Immature natural killer cell (primary cell): ENCODE measurements around the gene NTRK1. TPM values are rescaled to one million over a fixed set of nuclear protein-coding genes. Genes with fewer than 3 reads are reported as not detected.
A peak's percentile ranks its signal among the peaks of the same experiment; 100 is the strongest.

Source experiments
- DNase-seq, 3 donors: peaks; one replicate each; pipeline ENCODE4 v3.0.0; 2022; ENCODE audit warnings: mixed read lengths in 1 of 3
- H3K27ac Mint-ChIP-seq, 6 donors: one replicate each; pipeline ENCODE4 v1.8.0; 2020; ENCODE audit warnings: mixed read lengths in 6 of 6, mild to moderate bottlenecking in 5 of 6, inconsistent platforms in 4 of 6, moderate library complexity in 3 of 6
- H3K27me3 Mint-ChIP-seq, 3 donors: one replicate each; pipeline ENCODE4 v1.8.0; 2020 to 2021; ENCODE audit warnings: low read depth in 3 of 3, mild to moderate bottlenecking in 3 of 3, mixed read lengths in 3 of 3, moderate library complexity in 3 of 3, inconsistent platforms in 1 of 3
- H3K36me3 Mint-ChIP-seq, 3 donors: one replicate each; pipeline ENCODE4 v1.8.0; 2020; ENCODE audit warnings: mixed read lengths in 3 of 3, inconsistent platforms in 2 of 3, mild to moderate bottlenecking in 2 of 3
- H3K4me1 Mint-ChIP-seq, 2 donors: one replicate each; pipeline ENCODE4 v1.8.0; 2020; ENCODE audit warnings: inconsistent platforms in 2 of 2, mild to moderate bottlenecking in 2 of 2, mixed read lengths in 2 of 2, moderate library complexity in 1 of 2
- H3K4me3 Mint-ChIP-seq, 5 donors: one replicate each; pipeline ENCODE4 v1.8.0; 2020; ENCODE audit warnings: mild to moderate bottlenecking in 5 of 5, mixed read lengths in 5 of 5, inconsistent platforms in 3 of 5, moderate library complexity in 3 of 5
- H3K9me3 Mint-ChIP-seq, 6 donors: one replicate each; pipeline ENCODE4 v1.8.0; 2020; ENCODE audit warnings: mild to moderate bottlenecking in 6 of 6, mixed read lengths in 6 of 6, inconsistent platforms in 4 of 6, moderate library complexity in 3 of 6
- polyA plus RNA-seq, 3 donors: library from polyadenylated mRNA; unstranded; fragments of 300-500 nt; fragmentation: Illumina TruSeq; gene quantifications; one replicate each; pipeline ENCODE4 v1.2.3, GENCODE V29; 2021

The NTRK1 gene
- polyA plus RNA-seq: under 1 TPM in 1 of 3 donors, not detected in 2; 0.71 TPM

DNA sequence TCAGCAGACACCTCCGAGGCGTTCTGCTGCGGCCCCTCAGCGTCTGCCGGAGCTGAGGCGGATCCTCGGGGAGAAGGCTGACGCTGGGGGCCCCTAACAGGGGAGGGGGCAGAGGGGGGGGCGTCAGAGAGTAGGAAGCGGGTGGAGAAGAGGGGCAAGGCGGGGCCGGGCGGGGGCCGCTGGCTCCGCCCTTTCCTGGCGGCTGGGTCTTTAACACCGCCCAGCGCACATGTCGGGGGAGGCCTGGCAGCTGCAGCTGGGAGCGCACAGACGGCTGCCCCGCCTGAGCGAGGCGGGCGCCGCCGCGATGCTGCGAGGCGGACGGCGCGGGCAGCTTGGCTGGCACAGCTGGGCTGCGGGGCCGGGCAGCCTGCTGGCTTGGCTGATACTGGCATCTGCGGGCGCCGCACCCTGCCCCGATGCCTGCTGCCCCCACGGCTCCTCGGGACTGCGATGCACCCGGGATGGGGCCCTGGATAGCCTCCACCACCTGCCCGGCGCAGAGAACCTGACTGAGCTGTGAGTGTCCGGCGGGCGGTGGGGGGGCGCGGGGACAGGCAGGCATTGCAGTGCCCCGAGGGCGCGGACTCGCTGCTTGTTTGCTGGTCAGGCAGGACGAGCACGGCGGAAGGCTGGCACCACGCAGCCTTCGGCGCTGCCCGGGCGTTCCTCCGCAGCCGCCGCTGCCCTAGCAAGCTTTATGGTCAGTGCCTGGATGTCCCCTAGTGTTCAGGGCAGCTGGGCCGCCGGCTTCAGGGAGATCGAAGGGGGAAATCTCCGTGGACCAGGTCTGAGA lies at the start of gene NTRK1:
NTRK1 (plus strand) TSS at position 238 of the 796 bp plus-strand sequence; CDS start at position 308, 70 bp downstream.
- H3K4me3 Mint-ChIP-seq: peak within 1 kb of the TSS; percentile 80 to 90 (median 88)
- DNase-seq: peak; percentile 49 to 60 (median 58)
- no peaks in the 10 kb centered on the region for H3K9me3 Mint-ChIP-seq
- peak within 1 kb of the TSS in 4 of 6 donors; percentile 36 to 81 (median 48) for H3K27ac Mint-ChIP-seq
- H3K4me1 Mint-ChIP-seq: peaks cover 18 to 27% of the 10 kb centered on the region in 2 donors
- peaks cover 18 to 25% (median 18%) of the 10 kb centered on the region in 3 donors for H3K27me3 Mint-ChIP-seq
- peaks cover 0 to 4% (median 0%) of the 10 kb centered on the region in 3 donors for H3K36me3 Mint-ChIP-seq

- H3K4me1 Mint-ChIP-seq: peaks cover 92 to 98% of the 10 kb centered on the region in 2 donors
- H3K36me3 Mint-ChIP-seq: peaks cover 34 to 63% (median 36%) of the 10 kb centered on the region in 3 donors
- DNase-seq: peak in 1 of 3 donors; percentile 21
- H3K9me3 Mint-ChIP-seq: no peaks in the 10 kb centered on the region
- H3K27ac Mint-ChIP-seq: peak overlapping the region; percentile 98 to 100 (median 100)
- peaks cover 28 to 70% (median 58%) of the 10 kb centered on the region in 3 donors for H3K27me3 Mint-ChIP-seq
- H3K4me3 Mint-ChIP-seq: peak overlapping the region; percentile 84 to 96 (median 94)
Observed at GRCh38 chr1:156811168-156811567, 49.5 kb upstream of the NTRK1 start.

DNA sequence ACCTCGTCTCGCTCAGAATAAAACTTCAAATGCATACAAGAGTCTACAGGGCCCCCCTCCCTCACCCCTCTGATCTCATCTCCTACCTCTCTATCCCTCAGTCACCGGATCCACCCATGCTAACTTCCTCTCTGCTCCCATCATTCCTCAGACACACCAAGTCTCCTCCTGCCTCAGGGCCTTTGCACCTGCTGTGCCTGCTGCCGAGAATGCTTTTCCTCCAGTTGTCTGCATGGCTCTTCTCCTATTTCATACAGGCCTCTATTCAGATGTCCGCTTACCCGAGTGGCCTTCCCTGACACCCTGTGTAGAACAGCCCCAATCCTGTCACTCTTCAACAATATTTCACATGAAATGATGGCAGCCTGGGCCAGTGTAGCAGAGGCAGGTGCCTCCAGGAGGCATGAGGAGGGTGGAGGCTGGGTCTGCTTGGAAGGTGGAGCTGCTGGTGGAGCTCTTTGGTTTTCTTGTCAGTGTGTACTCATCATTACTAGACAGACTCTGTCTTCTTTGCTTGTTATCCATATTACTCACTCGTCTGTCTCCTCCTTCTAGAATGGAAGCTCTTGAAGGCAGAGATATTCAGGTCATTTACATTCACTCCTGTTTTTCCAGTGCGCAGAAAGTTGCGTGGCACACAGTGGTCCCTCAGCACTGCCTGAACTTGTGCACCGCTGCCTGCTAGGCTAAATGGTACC lies 48.2 kb upstream of the NTRK1 start:
- Mint-ChIP-seq H3K27me3 (peaks cover 35 to 81% (median 68%) of the 10 kb centered on the region in 3 donors), H3K36me3 (peaks cover 32 to 55% (median 32%) of the 10 kb centered on the region in 3 donors), H3K9me3 (no peaks in the 10 kb centered on the region), H3K4me1 (peaks cover 93 to 95% of the 10 kb centered on the region in 2 donors), H3K4me3 (peak overlapping the region; percentile 84 to 96 (median 94)), H3K27ac (peak overlapping the region; percentile 98 to 100 (median 100))
- peak in 1 of 3 donors; percentile 19 for DNase-seq

DNA sequence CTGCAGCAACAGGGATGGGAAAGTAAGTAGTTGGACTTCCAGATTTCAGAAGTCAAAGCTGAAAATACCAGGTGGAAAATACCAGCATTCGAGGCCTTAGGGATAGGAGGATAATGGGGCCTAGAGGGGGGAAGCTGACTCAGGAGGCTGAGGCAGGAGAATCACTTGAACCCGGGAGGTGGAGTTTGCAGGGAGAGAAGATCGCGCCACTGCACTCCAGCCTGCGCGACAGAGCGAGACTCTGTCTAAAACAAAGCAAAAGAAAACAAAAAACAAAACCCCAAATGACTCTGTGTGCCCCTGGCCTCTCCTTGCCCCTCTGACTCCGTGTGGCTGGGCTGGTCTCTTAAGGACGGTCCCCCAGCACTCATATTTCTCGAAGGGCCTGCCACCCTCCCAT lies 47.4 kb upstream of the NTRK1 start:
- Mint-ChIP-seq H3K36me3 (peaks cover 24 to 46% (median 32%) of the 10 kb centered on the region in 3 donors), H3K4me3 (peak overlapping the region; percentile 84 to 96 (median 94)), H3K4me1 (peaks cover 90 to 93% of the 10 kb centered on the region in 2 donors), H3K27ac (peak overlapping the region; percentile 98 to 100 (median 100)), H3K27me3 (peaks cover 35 to 80% (median 66%) of the 10 kb centered on the region in 3 donors), H3K9me3 (no peaks in the 10 kb centered on the region)
- no peak for DNase-seq

DNA sequence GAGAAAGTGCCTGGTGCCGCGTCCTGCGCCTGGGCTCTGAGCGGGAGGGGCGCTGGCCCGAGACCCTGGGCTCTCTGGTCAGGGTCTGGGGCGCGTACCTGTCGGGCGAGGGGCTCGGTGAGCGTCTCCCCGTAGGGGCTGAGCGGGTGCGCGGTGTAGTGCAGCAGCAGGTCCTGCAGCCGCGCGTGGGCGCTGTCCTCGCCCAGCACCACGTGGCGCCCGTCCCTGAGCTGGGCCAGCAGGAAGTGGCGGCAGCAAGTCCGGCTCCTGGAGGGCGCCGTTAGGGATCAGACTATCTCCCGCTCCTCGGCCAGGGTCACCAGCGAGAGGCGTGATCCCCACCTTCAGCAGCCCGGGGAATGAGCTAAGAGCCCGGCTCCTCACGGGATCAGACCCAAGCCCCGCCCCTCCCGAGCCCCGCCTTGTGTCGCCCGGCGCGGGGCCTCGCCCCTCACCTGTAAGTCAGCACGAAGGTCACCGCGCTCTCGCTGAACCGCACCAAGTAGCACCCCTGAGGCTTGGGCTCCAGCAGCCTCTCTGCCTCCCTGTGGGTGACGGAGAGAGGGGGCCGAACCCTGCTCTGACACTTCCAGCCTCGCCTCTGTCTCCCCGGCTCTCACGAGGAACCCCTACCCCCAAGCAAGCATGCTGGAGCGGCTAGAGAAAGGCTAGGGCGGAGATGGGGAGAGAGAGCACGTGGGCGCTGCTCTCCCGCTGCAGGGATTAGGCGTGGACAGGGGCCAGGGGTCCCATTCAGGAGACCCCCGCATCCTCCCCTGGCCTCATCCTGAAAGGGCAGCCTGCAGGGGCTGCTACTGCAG lies 46.7 kb upstream of the NTRK1 start:
- peak; percentile 83 to 89 (median 88) for DNase-seq
- H3K9me3 Mint-ChIP-seq: no peaks in the 10 kb centered on the region
- peaks cover 30 to 75% (median 62%) of the 10 kb centered on the region in 3 donors for H3K27me3 Mint-ChIP-seq
- H3K27ac Mint-ChIP-seq: peak overlapping the region; percentile 98 to 100 (median 100)
- H3K4me3 Mint-ChIP-seq: peak overlapping the region; percentile 84 to 96 (median 94)
- peaks cover 24 to 42% (median 31%) of the 10 kb centered on the region in 3 donors for H3K36me3 Mint-ChIP-seq
- peaks cover 87 to 89% of the 10 kb centered on the region in 2 donors for H3K4me1 Mint-ChIP-seq

DNA sequence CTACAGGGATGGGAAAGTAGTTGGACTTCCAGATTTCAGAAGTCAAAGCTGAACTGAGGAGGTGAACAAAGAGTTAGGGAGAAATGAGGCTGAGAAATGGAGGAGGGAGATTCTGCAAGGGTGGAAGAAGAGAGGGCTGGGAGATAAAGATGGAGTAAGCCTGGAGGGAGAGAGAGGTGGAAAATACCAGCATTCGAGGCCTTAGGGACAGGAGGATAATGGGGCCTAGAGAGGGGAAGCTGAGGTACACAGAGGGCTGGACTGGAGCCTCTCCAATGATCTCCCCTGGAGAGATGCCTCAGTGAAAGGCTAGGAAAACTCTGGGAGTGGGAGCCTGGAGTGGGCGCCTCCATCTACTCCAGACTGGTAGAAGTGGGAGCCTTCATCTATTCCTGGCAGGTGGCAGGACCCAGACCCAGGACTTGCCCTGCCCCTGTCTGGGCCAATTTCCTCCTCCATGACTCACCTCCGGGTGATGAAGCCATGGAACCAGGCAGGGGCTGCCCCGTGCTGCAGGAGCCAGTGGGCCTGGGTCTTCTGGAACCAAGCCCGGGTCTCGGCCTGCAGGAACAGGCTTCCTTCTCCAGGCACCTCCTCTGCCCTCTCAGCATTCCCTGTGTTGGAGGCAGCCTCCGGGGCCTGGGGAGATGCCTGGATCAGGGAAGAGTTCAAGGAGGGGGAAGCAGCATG lies 45.9 kb upstream of the NTRK1 start:
- peaks cover 29 to 70% (median 58%) of the 10 kb centered on the region in 3 donors for H3K27me3 Mint-ChIP-seq
- H3K4me3 Mint-ChIP-seq: peak overlapping the region; percentile 84 to 96 (median 94)
- no peaks in the 10 kb centered on the region for H3K9me3 Mint-ChIP-seq
- peak in 2 of 3 donors; percentile 33 to 41 for DNase-seq
- H3K27ac Mint-ChIP-seq: peak overlapping the region; percentile 98 to 100 (median 100)
- peaks cover 80 to 84% of the 10 kb centered on the region in 2 donors for H3K4me1 Mint-ChIP-seq
- H3K36me3 Mint-ChIP-seq: peaks cover 24 to 36% (median 28%) of the 10 kb centered on the region in 3 donors

DNA sequence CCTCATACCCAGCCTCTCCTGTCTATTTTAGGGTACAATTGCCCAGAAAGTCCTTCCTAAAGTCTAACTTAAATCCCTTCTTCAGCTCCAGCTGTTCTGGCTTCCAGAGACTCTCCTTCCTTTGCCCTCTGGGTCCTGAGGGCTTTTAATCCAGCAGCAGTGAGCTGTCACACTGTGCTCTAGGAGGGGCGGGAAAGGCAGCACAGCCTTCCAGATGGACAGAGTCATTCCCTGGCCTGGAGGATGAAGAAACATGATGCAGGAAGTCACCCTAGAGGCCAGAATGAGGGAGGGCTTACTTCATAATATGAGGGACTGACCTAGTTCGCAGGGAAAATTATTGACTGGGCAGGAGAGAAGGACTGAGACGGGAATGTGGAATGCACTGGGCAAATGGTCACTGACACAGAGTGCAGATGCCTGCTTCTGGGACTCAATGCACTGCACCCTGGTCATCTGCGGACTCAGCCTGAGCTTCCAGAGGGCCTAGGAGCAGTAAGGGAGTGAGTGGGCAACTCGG lies 45.3 kb upstream of the NTRK1 start:
- Mint-ChIP-seq H3K9me3 (no peaks in the 10 kb centered on the region), H3K36me3 (peaks cover 28 to 32% (median 28%) of the 10 kb centered on the region in 3 donors), H3K27ac (peak overlapping the region; percentile 98 to 100 (median 100)), H3K27me3 (peaks cover 29 to 69% (median 61%) of the 10 kb centered on the region in 3 donors), H3K4me3 (peak overlapping the region; percentile 84 to 96 (median 94)), H3K4me1 (peaks cover 73 to 77% of the 10 kb centered on the region in 2 donors)
- peak in 2 of 3 donors; percentile 33 to 34 for DNase-seq

- H3K27me3 Mint-ChIP-seq: peaks cover 29 to 63% (median 59%) of the 10 kb centered on the region in 3 donors
- H3K27ac Mint-ChIP-seq: peak overlapping the region; percentile 98 to 100 (median 100)
- H3K36me3 Mint-ChIP-seq: peaks cover 26 to 30% (median 27%) of the 10 kb centered on the region in 3 donors
- no peaks in the 10 kb centered on the region for H3K9me3 Mint-ChIP-seq
- H3K4me1 Mint-ChIP-seq: peaks cover 68 to 71% of the 10 kb centered on the region in 2 donors
- DNase-seq: peak in 1 of 3 donors; percentile 54
- H3K4me3 Mint-ChIP-seq: peak overlapping the region; percentile 84 to 96 (median 94)
Observed at GRCh38 chr1:156815961-156816422, 44.7 kb upstream of the NTRK1 start.

GRCh38 chr1:156816561-156817328 lies 43.9 kb upstream of the NTRK1 start, which contains the start of gene SH2D2A:
Gene SH2D2A, minus strand, starts transcription at chr1:156816848. Its CDS starts 140 bp downstream, at chr1:156816708.
- H3K27ac Mint-ChIP-seq: peak within 1 kb of the TSS; percentile 98 to 100 (median 100)
- peaks cover 24 to 56% (median 55%) of the 10 kb centered on the region in 3 donors for H3K27me3 Mint-ChIP-seq
- peak within 1 kb of the TSS; percentile 84 to 96 (median 94) for H3K4me3 Mint-ChIP-seq
- peak; percentile 98 to 99 (median 99) for DNase-seq
- H3K9me3 Mint-ChIP-seq: no peaks in the 10 kb centered on the region
- peaks cover 68 to 70% of the 10 kb centered on the region in 2 donors for H3K4me1 Mint-ChIP-seq
- H3K36me3 Mint-ChIP-seq: peaks cover 19 to 23% (median 20%) of the 10 kb centered on the region in 3 donors

GRCh38 chr1:156821801-156822200 lies 38.9 kb upstream of the NTRK1 start:
- Mint-ChIP-seq H3K4me1 (peaks cover 27 to 29% of the 10 kb centered on the region in 2 donors), H3K27ac (peak overlapping the region in 5 of 6 donors; percentile 37 to 89 (median 75)), H3K36me3 (peaks cover 0 to 9% (median 0%) of the 10 kb centered on the region in 3 donors), H3K27me3 (peaks cover 4 to 17% (median 14%) of the 10 kb centered on the region in 3 donors), H3K9me3 (no peaks in the 10 kb centered on the region), H3K4me3 (peak overlapping the region in 1 of 5 donors; percentile 14)
- peak; percentile 47 to 55 (median 48) for DNase-seq

DNA sequence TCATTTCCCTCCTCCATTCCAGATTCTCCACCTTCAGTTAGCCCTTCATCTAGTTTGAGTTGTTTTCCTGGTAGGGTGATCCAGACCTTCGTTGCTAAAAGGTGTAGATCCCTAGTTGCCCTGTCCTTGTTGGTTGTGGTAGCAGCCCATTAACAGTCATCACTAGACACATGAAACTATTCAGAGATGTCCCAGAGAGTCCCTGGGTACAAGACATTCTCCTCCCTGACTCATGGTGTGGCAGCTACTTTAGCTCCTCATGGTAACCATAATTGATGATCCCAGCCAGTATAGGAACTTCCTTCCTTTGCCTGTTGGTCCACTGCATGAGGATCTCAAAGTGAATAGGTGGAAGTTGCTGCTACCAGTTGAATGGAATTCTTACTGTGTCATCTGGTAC lies 38.0 kb upstream of the NTRK1 start:
- no peak for DNase-seq
- H3K27me3 Mint-ChIP-seq: peaks cover 0 to 9% (median 8%) of the 10 kb centered on the region in 3 donors
- no peaks in the 10 kb centered on the region for H3K9me3 Mint-ChIP-seq
- H3K4me1 Mint-ChIP-seq: peaks cover 18 to 22% of the 10 kb centered on the region in 2 donors
- peaks cover 0 to 9% (median 0%) of the 10 kb centered on the region in 3 donors for H3K36me3 Mint-ChIP-seq
- no peak overlapping the region for H3K4me3 Mint-ChIP-seq
- H3K27ac Mint-ChIP-seq: peak overlapping the region in 4 of 6 donors; percentile 24 to 83 (median 78)
